ENCODE measurements around the gene PYHIN1. TPM values are rescaled to one million over a fixed set of nuclear protein-coding genes. Genes with fewer than 3 reads are reported as not detected.

Gene PYHIN1
- total RNA-seq, 1 donor from 2014 or later: not detected

- no peak for DNase-seq (ENCODE audit: low spot score, unreplicated experiment)
- H3K9me3 Mint-ChIP-seq (ENCODE audit: low read depth): peaks cover 15% of the 10 kb centered on the region
- no peaks in the 10 kb centered on the region for H3K4me1 Mint-ChIP-seq (ENCODE audit: low read depth)
- no peak overlapping the region for H3K4me3 Mint-ChIP-seq (ENCODE audit: low read depth)
- no peaks in the 10 kb centered on the region for H3K27me3 Mint-ChIP-seq
- H3K27ac Mint-ChIP-seq: no peak overlapping the region
- TF ChIP-seq, protein P1, sequence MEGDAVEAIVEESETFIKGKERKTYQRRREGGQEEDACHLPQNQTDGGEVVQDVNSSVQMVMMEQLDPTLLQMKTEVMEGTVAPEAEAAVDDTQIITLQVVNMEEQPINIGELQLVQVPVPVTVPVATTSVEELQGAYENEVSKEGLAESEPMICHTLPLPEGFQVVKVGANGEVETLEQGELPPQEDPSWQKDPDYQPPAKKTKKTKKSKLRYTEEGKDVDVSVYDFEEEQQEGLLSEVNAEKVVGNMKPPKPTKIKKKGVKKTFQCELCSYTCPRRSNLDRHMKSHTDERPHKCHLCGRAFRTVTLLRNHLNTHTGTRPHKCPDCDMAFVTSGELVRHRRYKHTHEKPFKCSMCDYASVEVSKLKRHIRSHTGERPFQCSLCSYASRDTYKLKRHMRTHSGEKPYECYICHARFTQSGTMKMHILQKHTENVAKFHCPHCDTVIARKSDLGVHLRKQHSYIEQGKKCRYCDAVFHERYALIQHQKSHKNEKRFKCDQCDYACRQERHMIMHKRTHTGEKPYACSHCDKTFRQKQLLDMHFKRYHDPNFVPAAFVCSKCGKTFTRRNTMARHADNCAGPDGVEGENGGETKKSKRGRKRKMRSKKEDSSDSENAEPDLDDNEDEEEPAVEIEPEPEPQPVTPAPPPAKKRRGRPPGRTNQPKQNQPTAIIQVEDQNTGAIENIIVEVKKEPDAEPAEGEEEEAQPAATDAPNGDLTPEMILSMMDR (IDR thresholded peaks at IDR 0.05; ENCODE audit: unreplicated experiment): no peak
- H3K36me3 Mint-ChIP-seq (ENCODE audit: insufficient read depth): no peaks in the 10 kb centered on the region
Observed at GRCh38 chr1:158983235-158983634, 51.9 kb downstream of the PYHIN1 start.

- Mint-ChIP-seq H3K27me3 (no peaks in the 10 kb centered on the region), H3K4me1 (ENCODE audit: low read depth) (no peaks in the 10 kb centered on the region), H3K4me3 (ENCODE audit: low read depth) (no peak overlapping the region), H3K36me3 (ENCODE audit: insufficient read depth) (no peaks in the 10 kb centered on the region), H3K27ac (no peak overlapping the region), H3K9me3 (ENCODE audit: low read depth) (peaks cover 15% of the 10 kb centered on the region)
- TF ChIP-seq, protein P1 (IDR thresholded peaks at IDR 0.05; ENCODE audit: unreplicated experiment): no peak
- DNase-seq (ENCODE audit: low spot score, unreplicated experiment): no peak
Observed at GRCh38 chr1:158984386-158984785, 53.0 kb downstream of the PYHIN1 start.

- H3K4me3 Mint-ChIP-seq (ENCODE audit: low read depth): no peak overlapping the region
- H3K4me1 Mint-ChIP-seq (ENCODE audit: low read depth): no peaks in the 10 kb centered on the region
- no peak overlapping the region for H3K27ac Mint-ChIP-seq
- no peak for DNase-seq (ENCODE audit: low spot score, unreplicated experiment)
- H3K9me3 Mint-ChIP-seq (ENCODE audit: low read depth): peaks cover under 1% of the 10 kb centered on the region
- TF ChIP-seq, protein P1 (IDR thresholded peaks at IDR 0.05; ENCODE audit: unreplicated experiment): no peak
- no peaks in the 10 kb centered on the region for H3K36me3 Mint-ChIP-seq (ENCODE audit: insufficient read depth)
- no peaks in the 10 kb centered on the region for H3K27me3 Mint-ChIP-seq
Observed at GRCh38 chr1:158989424-158989823, 58.1 kb downstream of the PYHIN1 start.

GRCh38 chr1:158992787-158993312, 61.5 kb downstream of the PYHIN1 start:
- no peaks in the 10 kb centered on the region for H3K27me3 Mint-ChIP-seq

DNA sequence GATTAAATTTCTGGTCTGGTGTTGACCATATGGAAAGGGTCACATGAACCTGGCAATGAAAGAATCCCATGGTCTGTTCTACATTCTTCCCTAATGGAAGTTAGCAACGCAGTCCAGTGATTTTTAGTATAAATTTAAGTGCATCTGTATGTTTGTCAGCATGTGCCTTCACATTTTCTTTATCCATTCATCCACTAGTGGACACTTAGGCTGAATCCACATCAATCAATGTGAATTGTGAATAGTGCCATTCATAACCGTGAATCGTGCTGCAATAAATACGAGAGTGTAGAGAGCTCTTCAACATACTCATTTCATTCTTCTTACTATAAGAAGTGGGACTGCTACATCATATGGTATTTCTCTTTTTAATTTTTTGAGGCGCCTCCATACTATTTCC, 65.6 kb downstream of the PYHIN1 start:
- no peak overlapping the region for H3K4me3 Mint-ChIP-seq (ENCODE audit: low read depth)
- TF ChIP-seq, protein P1 (IDR thresholded peaks at IDR 0.05; ENCODE audit: unreplicated experiment): no peak
- H3K27me3 Mint-ChIP-seq: no peaks in the 10 kb centered on the region
- H3K9me3 Mint-ChIP-seq (ENCODE audit: low read depth): no peaks in the 10 kb centered on the region
- no peaks in the 10 kb centered on the region for H3K36me3 Mint-ChIP-seq (ENCODE audit: insufficient read depth)
- peaks cover 10% of the 10 kb centered on the region for H3K4me1 Mint-ChIP-seq (ENCODE audit: low read depth)
- DNase-seq (ENCODE audit: low spot score, unreplicated experiment): no peak
- no peak overlapping the region for H3K27ac Mint-ChIP-seq

More at GRCh38 chr1:158992787-158993312, 61.5 kb downstream of the PYHIN1 start:
- Mint-ChIP-seq H3K36me3 (ENCODE audit: insufficient read depth) (no peaks in the 10 kb centered on the region), H3K9me3 (ENCODE audit: low read depth) (no peaks in the 10 kb centered on the region), H3K4me3 (ENCODE audit: low read depth) (no peak overlapping the region), H3K27ac (no peak overlapping the region), H3K4me1 (ENCODE audit: low read depth) (no peaks in the 10 kb centered on the region)
- DNase-seq (ENCODE audit: low spot score, unreplicated experiment): no peak
- TF ChIP-seq, protein P1 (IDR thresholded peaks at IDR 0.05; ENCODE audit: unreplicated experiment): no peak

All from progenitor cell of endocrine pancreas (in vitro differentiated cells).